GM18873 (cell line): ENCODE measurements around the gene RGS19.

Experiments used
- ATAC-seq: cut with Tn5 transposase; IDR thresholded peaks from one replicate; pipeline ENCODE4 v1.9.1; 2021; ENCODE audit warnings: mild to moderate bottlenecking, moderate library complexity, moderate number of reproducible peaks; ENCODE audit not compliant: unreplicated experiment, low FRiP score

RGS19 gene

GRCh38 chr20:64050261-64051032 is 28.9 kb downstream of the RGS19 start:
- no peak for ATAC-seq

GRCh38 chr20:64049878-64050260 is 29.4 kb downstream of the RGS19 start:
- no peak for ATAC-seq

GRCh38 chr20:64049060-64049877 is 30.0 kb downstream of the RGS19 start, which contains the start of gene SOX18:
TSS of gene SOX18 (minus strand) at chr20:64049639. CDS start at chr20:64049516, 123 bp downstream.
- ATAC-seq: no peak

GRCh38 chr20:64048402-64049044 is 30.8 kb downstream of the RGS19 start:
- no peak for ATAC-seq

- no peak for ATAC-seq
These were observed 31.3 kb downstream of the RGS19 start for GRCh38 chr20:64047968-64048401.

GRCh38 chr20:64047046-64047389 is 32.3 kb downstream of the RGS19 start:
- ATAC-seq: no peak

- ATAC-seq: no peak
These were observed 33.8 kb downstream of the RGS19 start for GRCh38 chr20:64045346-64046011.

GRCh38 chr20:64044484-64045247 is 34.7 kb downstream of the RGS19 start:
- no peak for ATAC-seq

- no peak for ATAC-seq
These were observed 35.5 kb downstream of the RGS19 start for GRCh38 chr20:64043768-64044167.

GRCh38 chr20:64042054-64042781 is 37.1 kb downstream of the RGS19 start:
- ATAC-seq: no peak

GRCh38 chr20:64041781-64042053 is 37.6 kb downstream of the RGS19 start:
- no peak for ATAC-seq

- no peak for ATAC-seq
These were observed 38.1 kb downstream of the RGS19 start for GRCh38 chr20:64041040-64041780.

GRCh38 chr20:64040231-64041039 is 38.9 kb downstream of the RGS19 start:
- ATAC-seq: no peak

GRCh38 chr20:64039293-64040160 is 39.8 kb downstream of the RGS19 start:
- ATAC-seq: no peak

- ATAC-seq: no peak
These were observed 40.6 kb downstream of the RGS19 start for GRCh38 chr20:64038565-64039292.

- no peak for ATAC-seq
These were observed 41.1 kb downstream of the RGS19 start for GRCh38 chr20:64038224-64038564.
